HG03354 (cell line): Measurements from ENCODE around the gene NFIA.

ENCODE experiments used
- ATAC-seq: cut with Tn5 transposase; IDR thresholded peaks from one replicate; pipeline ENCODE4 v1.9.1; 2021; ENCODE audit warnings: mild to moderate bottlenecking; ENCODE audit not compliant: unreplicated experiment, poor library complexity, severe bottlenecking

The NFIA gene

DNA sequence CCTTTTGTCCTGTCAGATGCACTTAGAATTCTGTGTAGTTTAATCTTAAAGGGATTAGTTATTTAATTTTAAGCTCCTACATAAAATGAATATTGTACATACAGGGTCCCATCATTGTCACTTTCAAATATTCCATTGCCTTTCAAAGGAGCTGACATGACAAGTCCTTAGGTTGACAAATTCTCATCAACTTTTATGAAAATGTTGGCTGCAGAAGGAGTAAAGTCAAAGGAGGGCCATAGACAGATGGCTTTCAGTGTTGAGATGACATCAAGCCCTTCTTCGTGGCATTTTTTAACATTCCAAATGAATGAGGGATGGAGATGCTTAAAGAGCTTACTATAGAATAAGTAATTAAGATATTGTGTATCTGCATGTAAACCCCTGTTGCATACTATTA lies 15.4 kb downstream of the NFIA start:
- no peak for ATAC-seq

DNA sequence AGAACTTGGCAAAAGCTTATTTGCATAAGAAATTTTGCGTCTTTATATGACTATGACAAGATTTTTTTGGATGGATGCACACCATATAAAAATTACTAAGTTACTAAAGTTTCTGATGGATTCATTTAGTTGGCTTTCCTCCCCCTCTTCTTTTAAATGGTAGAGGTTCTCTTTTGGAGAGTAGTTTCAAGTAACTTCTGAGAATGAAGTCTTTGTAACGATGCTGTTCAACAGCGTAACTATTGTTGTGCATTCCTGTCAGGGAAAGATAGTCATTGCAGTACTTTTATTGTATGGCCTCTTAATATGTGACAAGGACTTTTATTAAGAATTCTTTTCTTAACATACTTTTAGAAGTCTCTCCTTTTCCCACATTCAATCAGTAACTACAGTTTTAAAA lies 16.0 kb downstream of the NFIA start:
- no peak for ATAC-seq

- ATAC-seq: no peak
These were observed 16.6 kb downstream of the NFIA start for GRCh38 chr1:61098906-61099437.

GRCh38 chr1:61100578-61100977 lies 18.2 kb downstream of the NFIA start:
- ATAC-seq: no peak

DNA sequence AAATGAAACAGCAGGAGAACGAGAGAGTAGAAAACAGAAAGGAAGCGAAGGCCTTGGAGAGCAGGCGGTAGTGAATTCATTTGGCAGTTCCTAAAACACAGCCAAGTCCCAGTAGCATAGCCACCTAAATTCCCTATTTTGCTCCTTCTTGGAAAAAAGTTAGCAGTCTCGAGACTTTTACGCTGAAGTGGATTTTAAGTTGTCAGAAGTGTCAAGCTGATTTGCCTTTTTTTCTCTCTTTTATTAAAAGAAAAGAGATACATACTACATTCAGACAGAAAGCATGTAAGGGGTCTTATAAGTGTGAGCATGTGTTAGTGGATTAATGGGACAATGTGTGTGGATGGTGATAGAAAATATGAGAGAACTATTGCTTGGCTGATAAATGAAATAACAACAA lies 19.2 kb downstream of the NFIA start:
- no peak for ATAC-seq

DNA sequence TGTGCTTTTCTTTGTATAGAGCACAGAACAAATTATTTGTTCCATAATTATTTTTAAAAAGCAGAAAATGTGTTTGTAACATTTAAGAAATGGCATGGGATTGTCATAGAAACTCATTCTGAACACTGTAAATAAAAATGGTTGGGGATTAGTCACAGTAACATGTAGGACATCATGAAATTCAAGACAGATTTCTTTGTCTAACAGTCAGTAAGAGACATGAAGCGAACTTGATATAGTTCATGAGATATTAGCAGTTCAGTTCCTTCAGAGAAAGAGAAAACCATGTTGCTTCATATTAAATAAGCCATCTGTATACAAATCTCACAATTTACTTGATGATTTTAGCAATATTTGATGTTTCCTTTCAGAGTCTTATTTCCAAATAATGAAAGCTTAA lies 19.7 kb downstream of the NFIA start:
- no peak for ATAC-seq

- ATAC-seq: no peak
These were observed 20.3 kb downstream of the NFIA start for GRCh38 chr1:61102621-61103020.

GRCh38 chr1:61104220-61104671 lies 21.9 kb downstream of the NFIA start:
- ATAC-seq: no peak

DNA sequence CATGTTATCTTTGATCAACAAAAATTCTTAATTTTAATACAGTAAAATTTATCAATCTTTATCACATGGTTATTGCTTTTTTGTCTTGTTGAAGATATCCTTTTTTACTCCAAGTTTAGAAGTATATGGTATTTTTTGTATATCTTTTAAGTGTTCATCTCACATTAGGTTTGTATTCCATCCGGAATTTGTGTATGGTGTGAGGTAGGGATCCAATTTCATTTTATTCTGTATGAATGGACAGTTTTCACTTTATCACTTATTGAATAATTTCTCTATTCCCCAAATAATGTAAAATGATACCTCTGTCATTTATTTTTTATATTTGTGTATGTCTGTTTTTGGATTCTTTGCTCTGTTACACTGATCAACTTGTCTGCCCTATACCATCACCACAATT lies 25.3 kb downstream of the NFIA start:
- ATAC-seq: no peak

DNA sequence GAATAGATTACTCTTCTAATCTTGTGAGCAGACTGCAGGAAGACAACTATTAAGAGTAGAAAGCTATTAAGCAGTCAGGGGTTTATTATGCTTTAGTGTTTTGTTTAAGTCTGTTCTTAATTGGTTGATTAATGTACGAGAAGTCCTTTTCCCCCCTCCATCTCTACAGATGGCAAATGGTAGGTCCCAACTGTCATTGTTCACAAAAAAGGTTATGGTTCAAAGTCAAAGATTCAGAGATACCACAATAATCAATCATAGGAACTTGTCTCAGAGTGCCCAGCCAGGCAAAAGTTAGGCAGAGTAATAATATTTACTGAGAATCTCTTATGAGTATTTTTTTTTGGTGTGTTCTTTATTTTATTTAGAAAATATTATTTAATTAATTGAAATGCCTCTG lies 26.8 kb downstream of the NFIA start:
- ATAC-seq: no peak

- no peak for ATAC-seq
These were observed 27.5 kb downstream of the NFIA start for GRCh38 chr1:61109910-61110309.

- ATAC-seq: no peak
These were observed 28.2 kb downstream of the NFIA start for GRCh38 chr1:61110554-61110953.

DNA sequence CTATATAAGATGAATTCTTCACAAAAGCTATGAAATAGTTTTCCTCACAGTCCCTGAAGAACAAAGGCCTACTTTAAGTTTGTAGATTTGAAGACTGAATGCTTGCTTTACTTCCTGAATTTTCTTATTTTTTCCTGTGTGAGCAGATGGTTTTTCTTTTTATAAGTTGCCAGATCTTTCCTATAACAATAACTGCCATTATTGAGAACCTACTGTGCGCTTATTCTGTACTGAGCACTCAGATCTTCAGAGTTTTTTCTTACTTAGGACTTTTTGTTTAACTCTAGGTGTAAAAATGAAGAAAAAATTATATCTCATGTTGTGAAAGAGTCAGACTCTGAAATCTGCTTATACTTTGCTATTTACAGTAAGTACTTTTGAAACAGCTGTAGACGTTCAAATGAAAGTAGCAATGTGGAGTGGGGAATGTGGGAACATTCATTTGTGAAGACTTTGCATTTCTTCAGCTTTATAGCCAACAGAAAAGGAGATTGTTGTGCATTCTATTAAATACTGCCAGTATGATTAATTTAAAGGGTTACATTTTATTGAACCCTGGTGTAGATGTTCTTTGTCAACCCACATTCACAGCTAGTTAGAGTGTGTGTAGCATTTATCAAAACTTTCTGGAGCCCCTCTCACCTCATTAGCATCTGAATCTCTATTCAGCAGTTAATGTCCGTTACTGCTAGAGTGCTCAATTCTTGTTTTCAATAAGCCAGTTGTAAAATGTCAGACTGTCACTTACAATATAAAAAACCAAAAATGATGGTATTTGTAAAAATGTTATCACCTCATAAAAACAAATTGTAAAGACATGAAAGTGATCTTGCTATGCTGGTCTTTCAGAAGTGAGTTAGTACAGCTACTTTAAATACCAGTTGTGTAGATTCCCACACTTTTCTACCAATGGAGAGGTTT lies 29.0 kb downstream of the NFIA start:
- no peak for ATAC-seq

DNA sequence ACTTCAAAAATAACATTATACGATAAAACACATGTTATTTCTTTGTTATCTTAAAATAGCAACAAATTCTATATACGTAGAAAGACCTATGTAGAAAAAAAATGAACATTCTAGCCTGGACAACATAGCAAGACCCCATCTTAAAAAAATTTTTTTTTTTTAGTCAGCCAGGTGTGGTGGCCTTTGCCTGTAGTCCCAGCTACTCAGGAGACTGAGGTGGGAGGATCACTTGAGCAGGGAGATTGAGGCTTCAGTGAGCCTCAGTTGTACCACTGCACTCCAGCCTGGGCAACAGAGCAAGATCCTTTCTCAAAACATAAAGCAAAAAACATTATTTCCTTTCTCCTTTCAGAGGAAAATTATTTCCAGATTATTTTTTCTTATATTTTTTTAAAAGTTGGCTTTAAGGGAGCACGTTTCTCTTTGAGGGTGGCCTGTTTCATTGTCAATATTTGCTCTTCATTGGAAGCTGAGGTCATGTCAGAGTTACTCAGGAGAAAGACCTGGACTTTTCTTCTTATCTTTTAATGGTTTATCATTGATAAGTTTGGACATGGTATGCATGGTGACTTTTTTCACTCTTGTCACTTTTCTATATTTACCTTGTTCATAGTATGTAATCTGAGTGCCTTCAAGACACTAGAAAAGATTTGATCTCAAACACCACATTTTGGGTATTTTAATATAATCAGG lies 32.0 kb downstream of the NFIA start:
- ATAC-seq: no peak

DNA sequence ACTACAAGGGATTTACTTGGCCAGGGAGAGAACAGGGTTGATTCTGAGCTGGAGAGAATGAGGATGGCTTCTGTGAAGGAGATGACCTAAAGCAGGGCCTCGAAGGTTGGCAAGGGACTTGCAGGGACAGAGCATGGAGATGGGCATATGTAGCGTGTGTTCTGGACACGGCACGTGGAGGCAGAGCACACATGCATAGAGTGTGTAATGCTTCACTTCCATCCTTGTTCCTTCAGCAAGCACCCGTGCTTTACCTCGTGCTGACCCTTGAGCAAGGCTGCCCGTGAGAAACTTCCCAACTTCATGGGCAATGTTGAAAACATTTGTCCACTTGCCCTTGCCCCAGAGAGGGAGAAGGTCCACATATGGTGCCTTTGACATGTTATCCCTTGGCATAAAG lies 33.1 kb downstream of the NFIA start:
- ATAC-seq: no peak

DNA sequence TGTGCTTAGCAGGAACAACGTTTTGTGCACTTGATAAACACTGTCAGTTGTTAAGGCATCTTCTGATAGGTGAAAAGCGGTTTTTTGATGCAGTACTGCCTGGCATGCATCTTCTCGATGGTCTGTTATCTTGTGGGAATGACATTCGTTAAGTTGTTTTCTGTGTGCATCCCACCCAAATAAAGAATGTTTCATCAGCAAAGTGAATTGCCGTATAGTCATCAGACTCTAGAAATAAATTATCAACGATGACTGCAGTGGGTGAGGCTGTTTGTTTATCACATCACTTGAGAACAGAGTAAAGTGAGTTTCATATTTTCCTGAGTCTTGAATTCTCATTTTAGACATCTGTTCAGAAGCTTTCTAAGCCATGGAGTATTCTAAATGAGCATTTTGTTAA lies 34.1 kb downstream of the NFIA start:
- ATAC-seq: no peak

DNA sequence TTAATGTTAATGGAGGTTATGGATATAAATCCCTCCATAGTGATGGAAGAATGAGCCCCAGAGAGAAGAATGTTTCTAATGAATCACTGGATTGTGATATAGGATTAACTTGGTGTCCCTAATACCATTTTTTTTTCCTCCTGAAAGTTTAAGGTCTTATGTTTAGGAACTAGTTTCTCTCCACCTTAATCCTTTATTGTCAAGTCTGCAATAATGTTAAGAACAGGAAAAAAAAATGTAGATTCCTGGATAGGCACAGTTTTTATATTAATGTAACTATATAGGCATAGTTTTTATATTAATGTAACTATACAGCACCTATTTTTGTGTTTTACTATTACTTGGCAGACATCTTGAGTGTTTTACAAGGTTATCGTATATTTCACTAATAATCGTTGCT lies 34.9 kb downstream of the NFIA start:
- ATAC-seq: no peak

GRCh38 chr1:61119085-61119484 lies 36.7 kb downstream of the NFIA start:
- no peak for ATAC-seq

GRCh38 chr1:61120246-61120840 lies 38.0 kb downstream of the NFIA start:
- ATAC-seq: no peak

GRCh38 chr1:61120998-61121397 lies 38.6 kb downstream of the NFIA start:
- no peak for ATAC-seq

GRCh38 chr1:61121631-61122030 lies 39.3 kb downstream of the NFIA start:
- ATAC-seq: no peak
